HG03135 (cell line): ENCODE measurements around the gene PDCD1LG2.

ENCODE experiments used
- ATAC-seq: cut with Tn5 transposase; IDR thresholded peaks from one replicate; pipeline ENCODE4 v1.9.1; 2021; ENCODE audit warnings: mild to moderate bottlenecking, moderate library complexity; ENCODE audit not compliant: unreplicated experiment

Gene PDCD1LG2

GRCh38 chr9:5529683-5530221 is 19.4 kb downstream of the PDCD1LG2 start:
- ATAC-seq: peak; percentile 45

- no peak for ATAC-seq
Observed at GRCh38 chr9:5531101-5531882, 21.0 kb downstream of the PDCD1LG2 start.

GRCh38 chr9:5532306-5532705 is 22.0 kb downstream of the PDCD1LG2 start:
- no peak for ATAC-seq

GRCh38 chr9:5532790-5533189 is 22.5 kb downstream of the PDCD1LG2 start:
- no peak for ATAC-seq

DNA sequence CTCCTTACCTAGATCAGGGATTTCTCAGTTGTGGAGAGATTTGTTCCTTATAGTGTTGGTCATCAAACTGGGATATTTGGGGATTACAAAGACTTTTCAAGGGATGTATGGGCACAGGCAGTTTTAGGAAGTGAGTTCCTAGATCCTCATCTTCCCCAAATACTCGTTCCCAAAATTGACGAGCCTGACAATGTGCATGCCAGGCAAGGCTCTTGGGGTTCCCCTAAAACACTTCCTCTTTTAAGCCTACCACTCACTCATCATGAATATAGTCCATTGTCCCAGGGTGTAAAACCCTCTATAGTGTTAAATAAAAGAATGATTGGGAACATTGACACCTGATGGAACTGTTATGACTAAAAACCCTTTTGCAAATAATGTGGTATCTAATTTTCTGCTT is 26.4 kb downstream of the PDCD1LG2 start:
- ATAC-seq: no peak

DNA sequence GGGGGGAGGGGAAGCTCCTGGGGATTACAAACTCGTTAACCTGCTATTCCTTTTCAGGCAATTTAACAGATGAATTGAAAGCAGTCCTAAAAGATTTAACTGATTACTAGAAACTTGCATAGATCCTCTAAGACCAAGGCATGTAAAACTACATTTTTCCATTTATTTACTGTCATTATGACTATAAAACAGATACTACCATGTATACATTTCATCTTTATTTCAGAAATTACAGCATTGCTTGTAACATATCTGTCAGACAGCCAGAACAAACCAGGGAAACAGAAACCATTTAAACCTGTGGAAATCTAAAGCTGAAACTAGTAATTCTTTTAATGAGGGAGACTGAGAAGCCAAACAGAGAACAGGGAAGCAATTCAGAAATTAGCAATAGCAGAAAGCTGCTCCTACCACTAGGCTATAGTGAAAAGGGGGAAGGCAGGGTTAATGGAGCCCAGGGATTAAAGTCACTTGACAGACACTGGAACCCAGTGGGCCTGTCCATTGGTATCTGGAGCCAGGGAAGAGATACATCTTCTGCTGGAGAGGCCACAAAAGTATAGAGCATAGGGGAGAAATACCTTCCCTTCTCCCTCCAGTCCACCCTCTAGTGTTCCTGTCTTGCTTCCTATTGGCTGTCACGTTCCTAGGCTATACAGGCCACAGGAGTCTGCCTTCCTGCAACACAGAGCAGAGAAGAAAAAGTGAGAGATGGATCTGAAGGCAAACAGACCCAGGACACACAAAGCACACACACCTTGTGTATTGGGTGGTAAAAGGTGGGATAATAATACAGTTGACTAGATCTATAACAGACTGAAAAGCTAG is 33.8 kb downstream of the PDCD1LG2 start:
- no peak for ATAC-seq

DNA sequence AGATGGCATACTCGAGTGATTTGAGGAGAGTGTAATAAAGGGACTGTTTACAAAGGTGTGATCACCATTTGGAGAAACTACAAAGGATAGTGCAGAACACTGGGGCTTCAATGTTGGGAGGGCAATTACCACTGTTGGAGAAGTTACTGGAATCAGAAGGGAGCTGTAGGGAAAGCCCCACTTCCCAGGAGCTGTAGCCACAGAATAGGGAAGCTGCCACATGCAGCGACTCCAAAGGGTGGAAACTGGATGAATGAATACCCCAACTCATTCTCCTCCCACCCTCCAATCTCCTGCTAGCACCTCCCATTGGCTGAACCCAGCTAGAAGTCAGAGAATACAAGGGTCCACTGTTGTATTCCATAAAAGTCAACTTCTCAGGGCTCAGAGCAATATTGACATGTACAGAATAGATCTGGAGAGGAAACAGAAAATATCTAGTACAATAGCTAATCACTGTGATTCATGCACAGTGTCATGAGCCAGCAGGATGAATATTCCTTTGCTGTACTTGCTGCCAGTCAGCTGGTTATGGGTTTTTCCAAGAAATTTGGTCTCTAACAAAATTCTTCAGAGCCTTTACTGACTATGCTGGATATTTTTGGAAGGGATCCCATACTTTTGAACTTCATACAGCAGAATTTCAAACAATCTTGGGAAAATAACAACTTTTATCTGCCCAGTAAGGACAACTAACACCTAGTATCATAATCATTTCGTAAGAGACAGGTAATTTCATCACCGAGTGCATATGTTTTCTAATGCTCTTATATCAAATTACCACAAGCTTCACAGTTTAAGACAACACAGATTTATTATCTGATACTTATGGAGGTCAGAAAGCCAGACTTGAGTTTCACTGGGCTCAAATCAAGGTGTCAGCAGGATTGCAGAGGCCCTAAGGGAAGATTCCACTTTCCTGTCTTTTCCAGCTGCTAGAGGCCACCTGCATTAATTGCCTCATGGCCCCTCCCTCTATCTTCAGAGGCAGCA is 39.6 kb downstream of the PDCD1LG2 start:
- ATAC-seq: no peak

GRCh38 chr9:5551368-5552150 is 41.2 kb downstream of the PDCD1LG2 start:
- ATAC-seq: no peak

GRCh38 chr9:5552301-5552700 is 42.0 kb downstream of the PDCD1LG2 start:
- ATAC-seq: no peak

DNA sequence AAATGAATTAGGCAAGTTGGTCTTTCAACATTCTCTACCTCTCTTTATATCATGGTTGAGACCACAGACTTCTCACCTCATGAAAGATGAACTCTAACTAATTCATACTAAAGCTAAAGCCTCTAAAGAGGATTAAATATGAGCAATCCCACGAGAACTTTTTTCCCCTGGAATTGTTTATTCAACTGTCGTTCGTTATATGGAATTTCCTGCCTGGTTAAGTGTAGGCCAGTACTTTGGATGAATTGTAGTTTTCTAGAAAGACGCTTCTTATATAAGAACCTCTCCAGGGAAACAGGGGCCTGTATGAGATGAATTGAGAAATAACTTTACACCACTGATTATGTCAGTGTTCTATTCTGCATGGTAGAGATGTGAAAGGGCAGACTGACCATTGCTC is 42.9 kb downstream of the PDCD1LG2 start:
- ATAC-seq: no peak

GRCh38 chr9:5554254-5554653 is 43.9 kb downstream of the PDCD1LG2 start:
- no peak for ATAC-seq

GRCh38 chr9:5556101-5556705 is 45.9 kb downstream of the PDCD1LG2 start:
- ATAC-seq: no peak

DNA sequence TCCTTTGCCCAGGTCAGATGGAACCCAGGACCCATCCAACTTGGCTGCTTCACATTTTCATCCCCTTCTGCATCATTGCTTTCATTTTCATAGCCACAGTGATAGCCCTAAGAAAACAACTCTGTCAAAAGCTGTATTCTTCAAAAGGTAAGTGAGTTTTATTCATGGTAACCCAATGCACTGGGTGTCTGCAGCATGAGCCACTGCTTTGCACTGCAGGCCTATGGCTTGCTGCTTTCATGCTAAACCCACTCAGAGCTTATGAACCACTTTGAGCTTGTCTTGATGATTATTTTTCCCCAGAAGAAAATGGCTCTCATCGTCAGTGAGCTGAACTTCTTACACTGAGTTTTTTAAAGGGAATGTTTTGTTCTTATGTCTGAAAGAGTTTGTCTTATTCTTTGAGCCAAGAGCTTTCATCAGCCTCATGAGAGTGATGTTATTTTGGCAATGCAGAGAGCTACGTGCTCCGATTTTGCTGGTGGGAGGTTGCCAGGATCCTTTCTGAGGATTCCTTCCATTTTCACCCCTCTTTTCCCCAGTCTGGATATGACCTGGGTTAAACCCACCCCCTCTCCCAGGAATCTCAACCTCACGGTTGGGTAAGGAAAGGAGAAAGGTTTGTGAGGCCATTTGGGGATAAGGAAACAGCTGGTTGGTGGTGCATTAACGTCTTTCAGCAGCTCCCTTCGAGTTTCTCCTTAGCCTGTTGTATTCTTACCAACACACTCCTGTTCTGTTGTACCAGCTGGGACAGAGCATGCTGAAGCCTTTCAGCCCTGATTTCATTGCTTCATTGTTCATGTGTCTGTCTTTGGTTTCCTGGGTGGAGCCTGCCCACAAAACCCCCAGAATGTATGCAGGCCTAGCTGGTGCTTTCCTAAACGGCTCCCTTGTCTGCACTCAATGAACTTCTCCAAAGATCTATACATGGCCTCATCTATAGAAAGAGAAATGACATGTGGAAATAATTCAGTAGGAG is 47.6 kb downstream of the PDCD1LG2 start:
- ATAC-seq: peak; percentile 59

DNA sequence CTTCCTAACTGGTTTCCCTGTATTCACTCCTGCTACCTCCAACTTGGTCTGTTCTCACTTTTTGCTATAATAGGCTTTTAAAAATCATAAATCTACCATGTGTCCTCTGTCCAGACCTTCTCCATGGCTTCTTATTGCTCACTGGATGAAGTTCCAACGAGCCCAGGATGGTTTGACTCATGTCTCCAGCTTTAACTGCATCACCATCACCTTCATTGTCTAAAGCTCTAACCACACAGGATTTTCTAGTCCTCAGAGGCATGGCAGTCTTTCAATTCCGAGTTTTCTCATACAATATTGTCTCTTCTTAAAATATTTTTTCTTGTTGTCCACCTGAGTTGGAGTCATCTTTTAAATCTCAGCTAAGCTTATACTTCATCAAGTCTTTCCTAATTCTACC is 49.3 kb downstream of the PDCD1LG2 start:
- no peak for ATAC-seq

DNA sequence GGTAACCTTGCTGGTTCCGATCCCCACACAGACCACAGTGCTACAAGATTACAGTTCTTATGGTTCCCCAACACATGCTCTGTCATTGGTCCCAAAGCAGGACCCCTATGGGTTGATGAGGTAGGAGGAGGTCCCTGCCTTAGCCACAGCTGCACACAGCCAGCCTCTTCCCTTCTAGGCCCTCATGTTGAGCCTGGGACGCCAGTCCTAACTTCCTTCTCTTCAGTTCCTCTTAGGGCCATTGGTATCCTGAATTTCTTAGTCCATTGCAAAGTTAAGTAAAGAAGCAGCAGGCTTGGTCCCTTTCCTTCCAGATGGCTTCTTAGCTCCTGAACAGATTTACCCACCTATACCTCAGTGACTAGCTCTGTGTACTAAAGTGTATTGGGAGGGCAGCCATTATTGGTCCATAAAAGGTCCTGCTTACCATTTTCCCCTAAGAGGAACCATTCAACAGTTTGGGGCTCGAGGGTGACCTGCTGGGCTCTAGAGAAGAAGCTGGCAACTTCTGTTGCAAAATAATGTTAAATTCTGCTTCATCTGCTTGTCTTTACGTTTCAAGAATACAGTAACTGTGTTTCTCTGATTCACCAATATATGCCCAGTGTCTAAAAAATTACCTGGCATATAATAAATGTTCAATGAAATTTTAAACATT is 50.2 kb downstream of the PDCD1LG2 start:
- no peak for ATAC-seq

DNA sequence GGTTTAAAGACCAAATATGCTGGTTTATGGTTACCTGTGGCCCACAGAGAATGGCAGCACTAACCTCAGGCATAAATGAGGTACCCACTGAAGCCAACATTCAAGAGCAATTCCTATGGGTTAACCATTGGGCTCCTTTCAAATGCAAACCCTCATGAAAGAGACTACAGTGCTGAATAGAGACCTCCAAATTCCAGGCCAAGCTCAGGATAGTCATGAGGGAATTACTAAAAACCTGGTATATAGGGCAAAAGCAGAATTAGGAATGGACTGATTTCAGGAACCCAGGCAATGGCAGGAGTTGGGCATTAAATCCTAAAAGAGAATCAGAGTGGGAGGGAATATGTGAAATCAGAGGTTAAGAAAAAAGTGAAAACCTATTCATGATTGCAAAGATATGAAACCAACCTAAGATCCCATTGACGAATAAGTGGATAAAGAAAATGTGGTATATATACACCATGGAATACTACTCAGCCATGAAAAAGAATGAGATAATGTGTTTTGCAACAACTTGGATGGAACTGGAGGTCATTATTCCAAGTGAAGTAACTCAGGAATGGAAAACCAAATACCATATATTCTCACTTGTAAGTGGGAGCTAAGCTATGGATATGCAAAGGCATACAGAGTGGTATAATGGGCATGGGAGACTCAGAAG is 51.6 kb downstream of the PDCD1LG2 start:
- no peak for ATAC-seq

- no peak for ATAC-seq
Observed at GRCh38 chr9:5562806-5563416, 52.6 kb downstream of the PDCD1LG2 start.
